Left lung (tissue), 10 donors: ENCODE results near the gene PSD4. TPM values are rescaled to one million over a fixed set of nuclear protein-coding genes. Genes with fewer than 3 reads are reported as not detected.

Source experiments
- ATAC-seq: fragments of 200-7000 bp; cut with Tn5 transposase; one replicate; pipeline ENCODE4 v1.9.1; 2020; ENCODE audit warnings: moderate library complexity
- DNase-seq, 4 donors: peaks; one replicate each; pipeline ENCODE4 v3.0.0-alpha.2; 2013 to 2020
- H3K27ac ChIP-seq, 2 donors: fragments of 200-600 bp; sonication (generic) in 1 of 2; one replicate each; pipeline versions ENCODE4 v1.5.0 to v1.8.0; 2020 to 2021
- H3K27me3 ChIP-seq, 2 donors: fragments of 200-600 bp; sonication (generic) in 1 of 2; one replicate each; pipeline versions ENCODE4 v1.5.0 to v1.8.0; 2020 to 2021
- H3K36me3 ChIP-seq, 2 donors: fragments of 200-600 bp; sonication (generic) in 1 of 2; one replicate each; pipeline versions ENCODE4 v1.5.0 to v1.8.0; 2020 to 2021
- H3K4me1 ChIP-seq, 2 donors: fragments of 200-600 bp; one replicate each; pipeline ENCODE4 v1.8.0; 2021
- H3K4me3 ChIP-seq, 2 donors: fragments of 200-600 bp; sonication (generic) in 1 of 2; one replicate each; pipeline versions ENCODE4 v1.5.0 to v1.8.0; 2020 to 2021; ENCODE audit warnings: mild to moderate bottlenecking in 1 of 2
- H3K9me3 ChIP-seq, 2 donors: fragments of 200-600 bp; sonication (generic) in 1 of 2; one replicate each; pipeline versions ENCODE4 v1.5.0 to v1.8.0; 2020 to 2021
- intact Hi-C, 2 donors: fragments of 100-400 bp; cut with DNase I; formaldehyde crosslinking; loops; one replicate each; pipeline versions ENCODE4 v1.11.2 to v1.14.2; 2022
- polyA plus RNA-seq, 6 donors: library from polyadenylated mRNA; unstranded; fragments of 120-200 nt; gene quantifications; one replicate each; pipeline ENCODE4 v1.2.1, GENCODE V29; 2013; ENCODE audit not compliant: insufficient read length in 6 of 6
- total RNA-seq, 2 donors: library from RNA; stranded (reverse); fragmentation: NEBNext Ultra II Directional; extraction: Animal tissue kit (Norgen Biotek cat#: 25700); gene quantifications; one replicate each; pipeline ENCODE4 v1.2.1, GENCODE V29; 2021
- TF ChIP-seq, protein P1 (sequence below), 2 donors: fragments of 200-600 bp; sonication (generic) in 1 of 2; IDR thresholded peaks; one replicate each; pipeline versions ENCODE4 v1.5.0 to v1.8.0; 2021; ENCODE audit warnings: antibody characterized with exemption in 2 of 2
- donor health status: DM: no; HTN: yes; CAD: no.
- donor health status: DM: no; HTN: no; CAD: no.

Gene PSD4
- total and polyA plus RNA-seq, 8 donors: 15.3 to 50.2 (median 20.7) TPM

DNA sequence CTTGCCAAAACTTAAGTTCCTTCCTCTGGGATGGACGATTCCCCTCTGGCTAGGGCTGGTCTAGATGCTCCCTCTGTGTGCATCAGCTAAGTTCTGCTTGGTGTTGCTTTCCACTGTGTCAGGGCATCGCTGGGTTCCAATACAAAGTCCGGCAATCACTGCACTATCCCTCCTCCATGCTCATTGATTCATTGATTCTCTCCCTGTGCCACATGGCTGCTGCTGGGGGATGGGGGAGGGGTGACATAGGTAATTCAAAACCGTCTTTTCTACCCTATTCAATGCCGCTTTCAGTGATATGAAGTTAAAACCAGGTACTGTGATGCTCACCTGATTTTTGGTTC lies 23.5 kb upstream of the PSD4 start:
- H3K27ac ChIP-seq: no peak overlapping the region
- no peaks in the 10 kb centered on the region for H3K27me3 ChIP-seq
- intact Hi-C loops: no loop called here
- no peaks in the 10 kb centered on the region for H3K4me1 ChIP-seq
- no peak for ATAC-seq
- H3K4me3 ChIP-seq: no peak overlapping the region
- no peaks in the 10 kb centered on the region for H3K36me3 ChIP-seq
- TF ChIP-seq, protein P1, sequence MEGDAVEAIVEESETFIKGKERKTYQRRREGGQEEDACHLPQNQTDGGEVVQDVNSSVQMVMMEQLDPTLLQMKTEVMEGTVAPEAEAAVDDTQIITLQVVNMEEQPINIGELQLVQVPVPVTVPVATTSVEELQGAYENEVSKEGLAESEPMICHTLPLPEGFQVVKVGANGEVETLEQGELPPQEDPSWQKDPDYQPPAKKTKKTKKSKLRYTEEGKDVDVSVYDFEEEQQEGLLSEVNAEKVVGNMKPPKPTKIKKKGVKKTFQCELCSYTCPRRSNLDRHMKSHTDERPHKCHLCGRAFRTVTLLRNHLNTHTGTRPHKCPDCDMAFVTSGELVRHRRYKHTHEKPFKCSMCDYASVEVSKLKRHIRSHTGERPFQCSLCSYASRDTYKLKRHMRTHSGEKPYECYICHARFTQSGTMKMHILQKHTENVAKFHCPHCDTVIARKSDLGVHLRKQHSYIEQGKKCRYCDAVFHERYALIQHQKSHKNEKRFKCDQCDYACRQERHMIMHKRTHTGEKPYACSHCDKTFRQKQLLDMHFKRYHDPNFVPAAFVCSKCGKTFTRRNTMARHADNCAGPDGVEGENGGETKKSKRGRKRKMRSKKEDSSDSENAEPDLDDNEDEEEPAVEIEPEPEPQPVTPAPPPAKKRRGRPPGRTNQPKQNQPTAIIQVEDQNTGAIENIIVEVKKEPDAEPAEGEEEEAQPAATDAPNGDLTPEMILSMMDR (IDR thresholded peaks at IDR 0.05): no peak
- no peaks in the 10 kb centered on the region for H3K9me3 ChIP-seq
- no peak for DNase-seq

DNA sequence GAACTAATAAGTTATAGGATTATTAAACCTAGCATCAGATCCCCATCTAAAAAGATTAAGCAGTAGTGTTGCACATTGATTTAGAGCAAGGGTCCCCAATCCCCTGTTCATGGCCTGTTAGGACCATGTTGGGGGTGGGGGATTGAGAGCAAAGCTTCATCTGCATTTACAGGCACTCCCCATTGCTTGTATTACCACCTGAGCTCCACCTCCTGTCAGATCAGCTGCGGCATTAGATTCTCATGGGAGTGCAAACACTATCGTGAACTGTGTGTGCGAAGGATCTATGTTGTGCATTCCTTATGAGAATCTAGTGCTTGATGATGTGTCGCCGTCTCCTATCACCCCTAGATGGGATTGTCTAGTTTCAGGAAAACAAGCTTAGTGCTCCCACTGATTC lies 18.4 kb upstream of the PSD4 start:
- H3K4me3 ChIP-seq: no peak overlapping the region
- peaks cover 0 to 38% of the 10 kb centered on the region in 2 donors for H3K27me3 ChIP-seq
- H3K9me3 ChIP-seq: no peaks in the 10 kb centered on the region
- TF ChIP-seq, protein P1 (IDR thresholded peaks at IDR 0.05): no peak
- H3K36me3 ChIP-seq: no peaks in the 10 kb centered on the region
- no peak for DNase-seq
- peaks cover 0 to 6% of the 10 kb centered on the region in 2 donors for H3K4me1 ChIP-seq
- ATAC-seq: no peak
- H3K27ac ChIP-seq: no peak overlapping the region
- intact Hi-C loops: no loop called here

DNA sequence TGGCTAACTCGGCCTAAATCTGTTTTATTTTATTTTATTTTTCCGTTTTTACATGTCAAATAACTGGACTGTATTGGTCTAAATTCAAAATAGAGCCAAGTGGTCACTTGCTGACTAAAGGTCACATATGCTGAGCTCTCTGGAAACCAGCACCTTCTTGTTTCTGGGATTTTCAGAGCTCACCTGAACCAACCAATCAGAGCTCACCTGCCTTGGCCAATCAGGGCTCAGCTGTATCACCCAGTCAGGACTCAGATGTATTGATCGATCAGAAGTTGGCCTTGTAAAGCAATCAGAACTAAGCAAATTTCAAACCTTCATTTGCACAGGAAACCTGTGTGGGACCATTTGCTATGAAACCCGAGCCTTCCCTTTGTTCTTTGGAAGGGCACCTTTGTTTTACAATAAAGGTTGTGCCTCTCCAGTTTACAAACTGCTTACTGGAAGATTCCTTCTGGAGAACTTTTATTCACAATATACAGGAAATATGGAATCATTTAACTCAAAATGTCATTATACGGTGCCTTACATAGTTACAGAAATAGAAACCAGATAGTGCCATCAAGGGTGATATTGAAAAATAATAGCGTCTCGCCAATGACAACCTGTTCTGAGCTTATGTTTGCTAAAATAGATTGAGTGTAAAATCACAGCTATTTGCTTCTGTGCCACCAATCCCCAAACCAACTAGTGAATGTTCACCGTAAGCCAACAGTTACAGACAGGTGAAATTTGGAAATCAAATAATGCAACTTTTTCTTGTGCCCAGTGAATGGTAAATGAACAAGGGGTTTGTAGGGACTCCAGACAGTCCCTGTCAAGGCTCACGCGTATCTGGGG lies 17.3 kb upstream of the PSD4 start:
- Histone ChIP-seq H3K9me3 (no peaks in the 10 kb centered on the region), H3K4me1 (peaks cover 0 to 6% of the 10 kb centered on the region in 2 donors), H3K27me3 (peaks cover 0 to 38% of the 10 kb centered on the region in 2 donors), H3K27ac (peak overlapping the region in 1 of 2 donors; percentile 58), H3K4me3 (peak overlapping the region; percentile 6 to 54), H3K36me3 (no peaks in the 10 kb centered on the region)
- ATAC-seq (no peak), DNase-seq (no peak)
- TF ChIP-seq, protein P1 (IDR thresholded peaks at IDR 0.05): no peak
- intact Hi-C loops: no loop called here

DNA sequence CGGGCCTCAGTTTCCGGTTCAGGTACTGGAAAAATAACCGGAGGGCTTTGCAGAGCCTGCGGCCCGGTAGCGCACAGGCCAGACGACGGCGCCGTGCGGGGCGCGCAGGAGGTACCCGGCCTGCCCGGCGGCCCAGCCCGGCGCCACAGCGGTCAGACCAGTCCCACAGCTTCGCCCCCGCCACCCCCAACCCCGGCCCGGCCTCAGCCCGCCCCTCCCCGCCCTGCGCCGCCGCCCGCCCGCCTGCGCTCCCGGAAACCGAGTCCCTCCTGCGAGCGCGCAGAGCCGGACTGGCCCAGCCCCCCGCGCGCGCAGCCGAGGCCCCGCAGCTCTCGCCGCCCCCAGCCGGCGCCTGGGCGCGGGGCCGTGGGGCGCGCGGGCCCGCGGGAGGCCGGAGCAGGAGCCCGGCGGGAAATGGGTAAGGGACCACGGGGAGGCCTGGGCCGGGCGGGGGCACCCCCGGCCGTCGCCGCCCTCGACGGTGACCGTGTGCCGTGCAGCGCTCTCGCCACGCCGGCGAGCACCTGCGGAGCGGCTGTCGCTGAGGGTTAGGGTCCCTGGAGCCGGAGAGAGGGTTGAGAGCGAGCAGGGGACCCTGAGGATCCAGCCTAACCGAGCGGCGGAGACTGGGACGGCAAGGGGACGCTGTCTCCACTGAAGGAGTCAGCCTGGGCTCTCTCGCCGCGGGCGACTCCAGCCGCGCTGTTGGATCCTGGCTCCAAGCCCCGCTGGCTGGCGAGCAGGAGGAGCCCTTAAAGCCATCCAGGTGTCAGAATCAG lies 16.5 kb upstream of the PSD4 start:
- intact Hi-C loops: no loop called here
- Histone ChIP-seq H3K4me1 (peaks cover 0 to 6% of the 10 kb centered on the region in 2 donors), H3K9me3 (no peaks in the 10 kb centered on the region), H3K4me3 (peak overlapping the region; percentile 49 to 54), H3K27me3 (peaks cover 0 to 38% of the 10 kb centered on the region in 2 donors), H3K36me3 (no peaks in the 10 kb centered on the region), H3K27ac (peak overlapping the region in 1 of 2 donors; percentile 58)
- peak; percentile 94 for ATAC-seq
- TF ChIP-seq, protein P1 (IDR thresholded peaks at IDR 0.05): no peak
- DNase-seq: peak in 3 of 4 donors; percentile 54 to 89 (median 73)
